Fibroblast of pulmonary artery (primary cell): Measurements from ENCODE around the gene NR2C2.

Source experiments
- DNase-seq: peaks from one replicate; pipeline ENCODE4 v3.0.0-alpha.2; 2010; ENCODE audit warnings: low read depth
- H3K4me3 ChIP-seq: replicated peaks from 2 replicates; pipeline ENCODE4 v1.5.1; 2011; ENCODE audit warnings: low read depth, mild to moderate bottlenecking, control low read depth, low read length, moderate library complexity
- CTCF ChIP-seq: IDR thresholded peaks from 2 replicates; pipeline ENCODE4 v1.5.1; 2011; ENCODE audit warnings: mild to moderate bottlenecking, control low read depth, low read length, inconsistent platforms; ENCODE audit errors: missing control alignments

NR2C2 gene

GRCh38 chr3:14913926-14914778, 33.2 kb upstream of the NR2C2 start:
- TF ChIP-seq CTCF: no peak
- DNase-seq: no peak
- no peak overlapping the region for H3K4me3 ChIP-seq

- no peak for DNase-seq
- H3K4me3 ChIP-seq: no peak overlapping the region
- TF ChIP-seq CTCF: no peak
Measured at GRCh38 chr3:14914779-14915117, 32.6 kb upstream of the NR2C2 start.

- no peak for DNase-seq
- no peak for TF ChIP-seq CTCF
- no peak overlapping the region for H3K4me3 ChIP-seq
Measured at GRCh38 chr3:14915636-14916222, 31.7 kb upstream of the NR2C2 start.

GRCh38 chr3:14918356-14918860, 29.0 kb upstream of the NR2C2 start:
- H3K4me3 ChIP-seq: no peak overlapping the region
- DNase-seq: no peak
- TF ChIP-seq CTCF: no peak

GRCh38 chr3:14920536-14920935, 26.8 kb upstream of the NR2C2 start:
- H3K4me3 ChIP-seq: no peak overlapping the region
- TF ChIP-seq CTCF: no peak
- no peak for DNase-seq

GRCh38 chr3:14921034-14921616, 26.3 kb upstream of the NR2C2 start:
- TF ChIP-seq CTCF: peak; percentile 92
- no peak overlapping the region for H3K4me3 ChIP-seq
- peak; percentile 92 for DNase-seq
